ENCODE data around the gene MAGOH.

The MAGOH gene

DNA sequence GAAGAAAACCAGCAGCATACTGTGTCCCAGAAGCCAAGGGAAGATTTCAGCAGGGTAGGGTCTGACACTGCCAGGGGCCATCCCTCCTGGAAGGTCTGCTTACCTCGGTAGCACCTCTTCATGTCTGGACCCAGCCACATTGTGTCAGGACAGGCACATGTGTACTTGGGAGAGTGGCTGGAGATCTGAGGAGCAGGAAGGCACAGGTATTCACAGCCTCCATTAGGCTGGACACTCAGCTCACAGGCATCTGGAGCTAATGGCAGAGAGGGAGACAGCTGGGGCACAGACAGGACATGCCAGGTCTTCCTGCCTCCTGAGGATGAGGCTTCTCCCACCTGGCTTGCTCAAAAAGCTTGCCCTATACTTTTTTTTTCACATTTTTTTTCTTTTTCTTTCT is 19.9 kb upstream of the MAGOH start:
- peaks cover 97% of the 10 kb centered on the region for H3K36me3 Mint-ChIP-seq (ENCODE audit: low read depth)
- no peaks in the 10 kb centered on the region for H3K9me3 Mint-ChIP-seq
- no peak overlapping the region for H3K27ac Mint-ChIP-seq
- no peaks in the 10 kb centered on the region for H3K4me1 Mint-ChIP-seq (ENCODE audit: low read depth)
- H3K4me3 Mint-ChIP-seq, result no peak overlapping the region
- no peaks in the 10 kb centered on the region for H3K27me3 Mint-ChIP-seq
- DNase-seq, result no peak

DNA sequence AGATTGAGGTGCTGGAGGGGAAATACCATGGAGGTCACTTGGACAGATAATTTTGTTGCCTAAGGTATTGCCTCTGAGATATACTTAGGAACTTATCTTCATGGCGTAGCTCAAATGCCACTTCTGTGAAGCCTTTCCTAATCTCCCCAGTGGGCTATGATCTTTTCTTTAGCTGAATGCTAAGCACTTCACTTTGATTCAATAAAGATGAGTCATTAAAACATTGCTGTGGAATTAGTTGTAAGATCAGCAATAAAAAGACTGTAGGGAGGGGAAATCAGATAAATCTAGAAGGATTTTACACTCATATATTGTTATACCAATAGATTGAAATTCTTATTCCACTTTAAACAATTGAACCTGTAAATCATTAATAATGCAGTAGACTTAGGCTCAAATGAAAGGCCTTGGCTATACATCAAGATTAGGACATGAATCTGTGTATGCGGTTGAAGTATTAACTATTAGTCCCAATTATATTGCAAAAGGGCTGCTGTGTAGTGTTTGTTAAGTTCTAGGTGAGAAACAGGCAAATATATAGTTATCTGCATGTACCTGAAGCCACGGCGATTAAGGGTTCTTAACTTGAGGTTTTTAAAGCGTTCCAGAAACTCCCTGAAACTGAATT is 19.2 kb upstream of the MAGOH start:
- Mint-ChIP-seq H3K9me3 (no peaks in the 10 kb centered on the region), H3K27ac (peak overlapping the region; percentile 56), H3K4me3 (no peak overlapping the region), H3K36me3 (ENCODE audit: low read depth) (peaks cover 95% of the 10 kb centered on the region), H3K4me1 (ENCODE audit: low read depth) (no peaks in the 10 kb centered on the region), H3K27me3 (no peaks in the 10 kb centered on the region)
- no peak for DNase-seq

- no peaks in the 10 kb centered on the region for H3K27me3 Mint-ChIP-seq
These were observed 18.5 kb upstream of the MAGOH start for GRCh38 chr1:53256511-53257453.

GRCh38 chr1:53255031-53255430 is 16.7 kb upstream of the MAGOH start:
- no peak for DNase-seq
- H3K36me3 Mint-ChIP-seq (ENCODE audit: low read depth), result peaks cover 93% of the 10 kb centered on the region
- no peaks in the 10 kb centered on the region for H3K27me3 Mint-ChIP-seq

More at GRCh38 chr1:53256511-53257453, 18.5 kb upstream of the MAGOH start:
- peak overlapping the region; percentile 56 for H3K27ac Mint-ChIP-seq
- H3K36me3 Mint-ChIP-seq (ENCODE audit: low read depth), result peaks cover 94% of the 10 kb centered on the region
- no peak overlapping the region for H3K4me3 Mint-ChIP-seq
- H3K9me3 Mint-ChIP-seq, result no peaks in the 10 kb centered on the region
- DNase-seq, result no peak
- no peaks in the 10 kb centered on the region for H3K4me1 Mint-ChIP-seq (ENCODE audit: low read depth)

GRCh38 chr1:53254011-53254640 is 15.8 kb upstream of the MAGOH start:
- Mint-ChIP-seq H3K4me3 (no peak overlapping the region), H3K36me3 (ENCODE audit: low read depth) (peaks cover 93% of the 10 kb centered on the region), H3K4me1 (ENCODE audit: low read depth) (no peaks in the 10 kb centered on the region), H3K27me3 (no peaks in the 10 kb centered on the region), H3K27ac (peak overlapping the region; percentile 26), H3K9me3 (no peaks in the 10 kb centered on the region)
- no peak for DNase-seq

More at GRCh38 chr1:53255031-53255430, 16.7 kb upstream of the MAGOH start:
- no peak overlapping the region for H3K4me3 Mint-ChIP-seq
- H3K4me1 Mint-ChIP-seq (ENCODE audit: low read depth), result no peaks in the 10 kb centered on the region
- no peaks in the 10 kb centered on the region for H3K9me3 Mint-ChIP-seq
- peak overlapping the region; percentile 31 for H3K27ac Mint-ChIP-seq

DNA sequence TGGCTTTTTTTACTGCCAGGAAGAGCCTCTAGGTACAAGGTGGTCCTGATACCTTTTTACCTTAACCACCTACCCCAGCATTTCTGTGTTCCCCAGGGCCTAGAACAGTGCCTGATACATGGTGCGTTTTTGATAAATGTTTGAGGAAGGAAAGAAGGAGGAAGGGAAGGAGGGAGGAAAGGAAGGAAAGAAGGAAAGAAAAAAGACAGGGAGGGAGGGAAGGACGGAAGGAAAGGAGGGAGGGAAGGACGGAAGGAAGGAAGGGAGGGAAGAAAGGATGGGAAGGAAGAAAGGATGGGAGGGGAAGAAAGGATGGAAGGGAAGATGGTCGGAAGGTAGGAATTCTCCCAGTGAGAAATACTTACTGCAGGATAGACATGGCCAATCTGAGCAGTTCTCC is 12.0 kb upstream of the MAGOH start:
- Mint-ChIP-seq H3K36me3 (ENCODE audit: low read depth) (peaks cover 93% of the 10 kb centered on the region), H3K27ac (no peak overlapping the region), H3K27me3 (no peaks in the 10 kb centered on the region), H3K4me1 (ENCODE audit: low read depth) (no peaks in the 10 kb centered on the region), H3K9me3 (no peaks in the 10 kb centered on the region), H3K4me3 (no peak overlapping the region)
- no peak for DNase-seq

DNA sequence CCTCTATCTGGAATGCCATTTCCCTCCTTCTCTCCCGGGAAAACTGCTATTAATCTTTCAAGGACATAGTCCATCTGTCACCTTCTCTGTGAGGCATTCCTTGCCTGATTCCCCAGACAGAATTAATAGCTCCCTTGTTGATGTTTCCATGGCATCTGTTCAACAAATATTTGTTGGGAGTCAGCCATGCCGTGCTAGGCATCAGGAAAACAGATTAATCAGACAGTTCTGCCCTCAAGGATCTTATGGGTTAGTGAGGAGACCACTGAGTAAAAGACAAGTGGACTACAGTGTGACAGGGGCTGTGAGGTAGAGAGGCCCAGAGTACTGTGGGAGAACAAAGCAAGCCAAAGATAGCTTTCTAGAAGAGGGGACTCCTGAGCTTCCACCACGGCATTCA is 11.4 kb upstream of the MAGOH start:
- Mint-ChIP-seq H3K27me3 (no peaks in the 10 kb centered on the region), H3K27ac (no peak overlapping the region), H3K4me1 (ENCODE audit: low read depth) (no peaks in the 10 kb centered on the region), H3K9me3 (no peaks in the 10 kb centered on the region), H3K36me3 (ENCODE audit: low read depth) (peaks cover 93% of the 10 kb centered on the region), H3K4me3 (no peak overlapping the region)
- DNase-seq, result no peak

DNA sequence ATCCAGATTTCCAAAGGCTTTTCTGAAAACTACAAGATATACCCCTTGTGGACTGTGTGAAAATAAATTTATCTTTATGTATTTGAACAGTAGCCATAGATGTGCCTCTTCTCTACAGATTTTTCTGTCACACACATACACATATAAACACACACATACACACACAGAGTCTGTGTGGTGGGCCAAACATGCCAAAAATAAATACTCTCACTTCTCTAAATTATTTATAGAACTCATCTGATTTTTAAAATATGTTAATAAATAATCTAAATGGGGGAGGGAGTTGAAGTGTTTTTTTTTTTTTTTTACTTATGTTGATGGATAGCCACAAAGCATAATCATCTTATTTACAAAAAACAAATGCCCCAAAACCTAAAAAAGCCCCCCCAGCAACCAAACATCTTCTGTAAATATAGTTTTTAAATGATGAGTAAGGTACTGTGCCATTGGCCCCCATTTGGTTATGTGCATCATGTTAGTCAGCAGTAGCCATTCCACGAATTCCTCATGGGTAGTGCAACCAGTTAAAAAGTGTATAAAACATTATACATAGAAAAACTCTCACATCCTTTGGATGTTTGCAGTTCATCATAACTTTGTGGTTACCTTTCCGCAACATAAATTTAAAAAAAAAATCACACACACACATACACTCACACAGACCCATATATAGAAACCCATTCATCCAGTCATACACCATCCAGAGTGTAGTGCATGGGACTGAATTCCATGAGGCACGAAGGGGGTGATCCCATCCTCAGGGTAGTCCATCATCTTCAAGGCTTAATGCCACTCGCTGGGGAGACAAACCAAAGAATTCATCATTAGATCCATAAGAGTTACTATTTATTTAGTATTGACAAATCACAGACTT is 8.2 kb upstream of the MAGOH start:
- Mint-ChIP-seq H3K4me1 (ENCODE audit: low read depth) (no peaks in the 10 kb centered on the region), H3K27ac (no peak overlapping the region), H3K27me3 (no peaks in the 10 kb centered on the region), H3K36me3 (ENCODE audit: low read depth) (peaks cover 71% of the 10 kb centered on the region), H3K4me3 (no peak overlapping the region), H3K9me3 (no peaks in the 10 kb centered on the region)
- no peak for DNase-seq

DNA sequence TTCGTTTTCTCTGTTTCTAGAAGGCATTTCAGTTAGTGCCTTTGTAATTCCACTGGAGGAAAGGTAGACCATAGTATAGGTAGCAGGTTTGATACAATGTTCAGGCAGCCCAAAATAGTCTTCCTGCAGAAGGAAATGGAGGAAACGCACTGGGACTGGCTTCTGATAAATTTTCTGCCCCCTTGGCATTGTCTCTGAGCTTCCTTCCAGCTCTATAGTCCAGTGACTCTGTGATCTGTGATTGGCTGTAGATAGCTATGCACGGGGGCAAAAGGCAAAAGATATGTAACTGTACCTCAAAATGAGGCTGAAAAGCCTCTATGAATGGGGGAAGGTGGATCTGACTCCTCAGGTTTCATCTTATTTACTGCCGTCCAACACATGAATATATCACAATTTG is 5.8 kb upstream of the MAGOH start:
- no peak overlapping the region for H3K27ac Mint-ChIP-seq
- peaks cover 48% of the 10 kb centered on the region for H3K36me3 Mint-ChIP-seq (ENCODE audit: low read depth)
- H3K27me3 Mint-ChIP-seq, result no peaks in the 10 kb centered on the region
- no peak for DNase-seq
- no peaks in the 10 kb centered on the region for H3K9me3 Mint-ChIP-seq
- H3K4me1 Mint-ChIP-seq (ENCODE audit: low read depth), result peaks cover 2% of the 10 kb centered on the region
- H3K4me3 Mint-ChIP-seq, result no peak overlapping the region

DNA sequence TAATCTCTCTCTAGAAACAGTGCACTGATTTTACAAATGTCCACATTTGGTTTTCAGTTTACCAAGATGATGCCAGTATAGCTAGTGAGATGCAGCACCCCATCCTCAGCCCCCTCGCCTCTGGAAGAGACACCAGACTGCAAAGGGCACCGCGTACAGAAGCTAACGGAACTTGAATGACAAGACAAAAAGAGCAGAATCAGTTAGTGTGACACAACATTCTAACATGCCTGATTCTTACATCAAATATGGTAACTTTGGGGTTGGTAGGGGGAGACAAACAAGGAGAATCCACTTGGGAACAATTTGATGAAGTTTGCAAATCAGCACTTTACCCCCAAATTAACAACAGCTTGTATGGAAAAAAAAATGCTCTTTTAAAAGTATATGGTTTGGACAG is 4.1 kb upstream of the MAGOH start:
- Mint-ChIP-seq H3K27ac (no peak overlapping the region), H3K36me3 (ENCODE audit: low read depth) (peaks cover 41% of the 10 kb centered on the region), H3K4me3 (no peak overlapping the region), H3K4me1 (ENCODE audit: low read depth) (peaks cover 12% of the 10 kb centered on the region), H3K9me3 (no peaks in the 10 kb centered on the region), H3K27me3 (no peaks in the 10 kb centered on the region)
- DNase-seq, result no peak

GRCh38 chr1:53241828-53242227 is 3.5 kb upstream of the MAGOH start:
- H3K4me1 Mint-ChIP-seq (ENCODE audit: low read depth), result peaks cover 14% of the 10 kb centered on the region
- DNase-seq, result no peak
- no peaks in the 10 kb centered on the region for H3K27me3 Mint-ChIP-seq
- H3K36me3 Mint-ChIP-seq (ENCODE audit: low read depth), result peaks cover 36% of the 10 kb centered on the region
- H3K9me3 Mint-ChIP-seq, result no peaks in the 10 kb centered on the region
- no peak overlapping the region for H3K27ac Mint-ChIP-seq
- no peak overlapping the region for H3K4me3 Mint-ChIP-seq

DNA sequence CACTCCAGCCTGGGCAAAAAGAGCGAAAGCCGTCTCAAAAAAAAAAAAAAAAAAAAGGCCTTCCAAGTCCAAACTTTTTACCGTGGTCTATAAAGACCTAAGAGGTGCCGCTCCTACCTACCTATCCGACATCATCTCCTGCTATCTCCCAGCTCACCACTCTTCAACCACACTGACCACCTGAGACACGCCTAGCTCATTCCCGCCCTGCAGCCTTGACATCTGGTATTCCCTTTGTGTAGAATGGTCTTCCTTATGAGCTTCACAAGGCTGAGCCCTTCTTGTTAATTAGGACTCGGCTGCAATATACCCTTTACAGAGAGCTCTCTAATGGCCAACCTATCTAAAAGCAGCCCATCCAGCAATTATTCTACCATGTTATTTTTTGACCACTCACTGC is 680 bp downstream of the MAGOH start:
- no peak for DNase-seq
- H3K36me3 Mint-ChIP-seq (ENCODE audit: low read depth), result peaks cover 52% of the 10 kb centered on the region
- no peaks in the 10 kb centered on the region for H3K27me3 Mint-ChIP-seq
- H3K4me1 Mint-ChIP-seq (ENCODE audit: low read depth), result peaks cover 29% of the 10 kb centered on the region
- peak overlapping the region; percentile 98 for H3K4me3 Mint-ChIP-seq
- peak overlapping the region; percentile 97 for H3K27ac Mint-ChIP-seq
- no peaks in the 10 kb centered on the region for H3K9me3 Mint-ChIP-seq

DNA sequence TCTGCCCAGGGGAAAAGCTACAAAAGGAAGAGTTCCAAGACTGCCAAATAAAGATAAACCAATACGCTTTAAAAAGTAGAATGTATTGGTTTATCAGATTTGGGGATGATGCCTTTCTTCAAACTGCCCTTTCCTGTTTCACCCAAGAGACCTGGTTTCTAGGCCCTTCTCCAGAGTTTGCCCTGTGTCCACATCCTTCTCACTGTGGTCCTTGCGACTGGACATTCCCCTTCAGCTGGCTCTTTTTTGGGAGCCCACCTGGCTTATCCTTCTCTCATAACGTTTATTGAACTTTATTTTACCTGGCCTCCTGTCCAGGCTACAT is 17.4 kb downstream of the MAGOH start:
- no peaks in the 10 kb centered on the region for H3K9me3 Mint-ChIP-seq
- peak overlapping the region; percentile 92 for H3K4me3 Mint-ChIP-seq
- DNase-seq, result no peak
- H3K27me3 Mint-ChIP-seq, result no peaks in the 10 kb centered on the region
- peaks cover 27% of the 10 kb centered on the region for H3K4me1 Mint-ChIP-seq (ENCODE audit: low read depth)
- peak overlapping the region; percentile 98 for H3K27ac Mint-ChIP-seq
- H3K36me3 Mint-ChIP-seq (ENCODE audit: low read depth), result peaks cover 41% of the 10 kb centered on the region
